SH-SY5Y (cell line): ENCODE measurements around the gene NPLOC4.

Experiments used
- GATA2 ChIP-seq: IDR thresholded peaks from 2 replicates; pipeline ENCODE4 v1.6.1; 2011; ENCODE audit warnings: mild to moderate bottlenecking, low read depth, low read length
- GATA3 ChIP-seq: IDR thresholded peaks from 2 replicates; pipeline ENCODE4 v1.6.1; 2011; ENCODE audit warnings: low read depth, mild to moderate bottlenecking, low read length, moderate library complexity

DNA sequence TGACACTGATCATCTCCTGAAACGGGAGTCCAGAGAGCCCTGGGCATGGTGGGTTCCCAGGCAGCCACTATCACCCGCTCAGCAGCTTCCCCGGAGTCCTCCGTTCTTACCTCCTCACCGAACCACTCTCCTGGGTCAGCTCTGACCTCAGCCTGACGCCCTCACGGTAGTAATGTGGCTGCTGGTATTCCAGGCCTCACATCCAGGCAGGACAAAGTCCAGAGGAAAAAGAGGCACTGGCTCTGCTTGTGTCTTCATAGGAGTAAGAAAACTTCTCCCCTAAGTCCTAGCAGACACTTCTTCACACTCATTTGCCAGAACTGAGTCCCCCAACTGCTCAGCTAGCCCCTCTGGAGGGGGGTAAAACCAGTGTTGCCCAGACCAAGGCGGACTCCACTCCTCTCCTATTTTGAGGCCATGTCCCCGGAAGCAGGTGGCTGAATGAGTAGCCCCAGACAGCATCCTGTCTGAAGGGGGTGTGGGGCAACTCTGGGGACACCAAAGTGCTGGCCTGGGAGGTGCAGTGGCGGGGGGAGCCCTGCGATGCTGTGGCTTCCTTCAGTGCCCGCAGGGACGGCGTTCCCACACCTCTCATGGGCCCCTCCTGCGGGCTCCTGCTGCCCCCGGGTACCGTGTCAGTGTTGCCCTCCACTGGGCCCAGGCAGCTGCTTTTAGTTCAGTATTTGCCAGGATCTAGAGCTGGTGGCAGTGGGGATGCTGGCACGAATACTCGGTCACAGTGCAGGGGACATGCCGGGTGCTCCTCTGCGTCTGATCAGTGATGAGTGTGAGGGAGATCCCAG lies 103.4 kb downstream of the NPLOC4 start:
- TF ChIP-seq GATA2 (no peak), GATA3 (no peak)
